Measurements from ENCODE around the gene LYRM1. TPM values are rescaled to one million over a fixed set of nuclear protein-coding genes. Genes with fewer than 3 reads are reported as not detected.
"Not testable (repeated sequence)": the region's sequence is repeated elsewhere in the genome, so short reads cannot be mapped to it uniquely, and the experiment has no call there.

The LYRM1 gene
- total RNA-seq, 4 donors from 2014 or later, result 30.6 to 67.3 (median 39.4) TPM

- 41 to 48% methylated on average over 4 of the region's 4 CpGs for WGBS, 2 donors
- H3K27me3 ChIP-seq, result no peaks in the 10 kb centered on the region
- H3K36me3 ChIP-seq, result peaks cover 0 to 46% (median 0%) of the 10 kb centered on the region in 3 donors
- H3K4me1 ChIP-seq, result peaks cover 3 to 61% (median 24%) of the 10 kb centered on the region in 4 donors
- no peak for DNase-seq (ENCODE audit: low spot score in 2 of 2)
- no peaks in the 10 kb centered on the region for H3K9me3 ChIP-seq
- peak overlapping the region in 3 of 4 donors; percentile 27 to 70 (median 48) for H3K27ac ChIP-seq
- TF ChIP-seq, protein P1, sequence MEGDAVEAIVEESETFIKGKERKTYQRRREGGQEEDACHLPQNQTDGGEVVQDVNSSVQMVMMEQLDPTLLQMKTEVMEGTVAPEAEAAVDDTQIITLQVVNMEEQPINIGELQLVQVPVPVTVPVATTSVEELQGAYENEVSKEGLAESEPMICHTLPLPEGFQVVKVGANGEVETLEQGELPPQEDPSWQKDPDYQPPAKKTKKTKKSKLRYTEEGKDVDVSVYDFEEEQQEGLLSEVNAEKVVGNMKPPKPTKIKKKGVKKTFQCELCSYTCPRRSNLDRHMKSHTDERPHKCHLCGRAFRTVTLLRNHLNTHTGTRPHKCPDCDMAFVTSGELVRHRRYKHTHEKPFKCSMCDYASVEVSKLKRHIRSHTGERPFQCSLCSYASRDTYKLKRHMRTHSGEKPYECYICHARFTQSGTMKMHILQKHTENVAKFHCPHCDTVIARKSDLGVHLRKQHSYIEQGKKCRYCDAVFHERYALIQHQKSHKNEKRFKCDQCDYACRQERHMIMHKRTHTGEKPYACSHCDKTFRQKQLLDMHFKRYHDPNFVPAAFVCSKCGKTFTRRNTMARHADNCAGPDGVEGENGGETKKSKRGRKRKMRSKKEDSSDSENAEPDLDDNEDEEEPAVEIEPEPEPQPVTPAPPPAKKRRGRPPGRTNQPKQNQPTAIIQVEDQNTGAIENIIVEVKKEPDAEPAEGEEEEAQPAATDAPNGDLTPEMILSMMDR (IDR thresholded peaks at IDR 0.05), result no peak
- TF ChIP-seq POLR2A (IDR thresholded peaks at IDR 0.05) (no peak), EP300 (IDR thresholded peaks at IDR 0.05) (no peak)
- H3K4me3 ChIP-seq, result no peak overlapping the region
These were observed 40.2 kb upstream of the LYRM1 start for GRCh38 chr16:20860361-20860760.

DNA sequence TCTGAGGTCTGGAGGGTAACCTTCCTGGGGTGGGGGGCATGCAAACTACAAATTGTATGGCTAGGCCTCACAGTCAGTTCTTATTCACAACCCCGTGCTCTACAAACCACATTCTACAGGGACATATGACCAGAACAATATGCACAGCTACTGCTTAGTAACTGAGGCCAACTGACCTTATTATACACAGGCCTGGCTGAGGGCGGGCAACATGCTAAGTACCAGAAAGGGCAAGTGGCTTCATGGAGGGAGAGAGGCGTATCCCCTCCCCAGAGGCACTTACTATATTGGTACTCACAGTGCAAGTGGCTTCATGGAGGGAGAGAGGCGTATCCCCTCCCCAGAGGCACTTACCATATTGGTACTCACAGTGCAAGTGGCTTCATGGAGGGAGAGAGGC lies 39.6 kb upstream of the LYRM1 start:
- H3K27me3 ChIP-seq; H3K4me3 ChIP-seq; H3K9me3 ChIP-seq; DNase-seq (ENCODE audit: low spot score in 2 of 2): not testable (repeated sequence)
- 68 to 79% methylated on average over 3 to 4 of the region's 4 CpGs for WGBS, 2 donors
- Histone ChIP-seq H3K27ac (peak overlapping the region in 2 of 4 donors; percentile 48 to 70), H3K4me1 (peaks cover 3 to 65% (median 29%) of the 10 kb centered on the region in 4 donors), H3K36me3 (peaks cover 0 to 42% (median 0%) of the 10 kb centered on the region in 3 donors)

DNA sequence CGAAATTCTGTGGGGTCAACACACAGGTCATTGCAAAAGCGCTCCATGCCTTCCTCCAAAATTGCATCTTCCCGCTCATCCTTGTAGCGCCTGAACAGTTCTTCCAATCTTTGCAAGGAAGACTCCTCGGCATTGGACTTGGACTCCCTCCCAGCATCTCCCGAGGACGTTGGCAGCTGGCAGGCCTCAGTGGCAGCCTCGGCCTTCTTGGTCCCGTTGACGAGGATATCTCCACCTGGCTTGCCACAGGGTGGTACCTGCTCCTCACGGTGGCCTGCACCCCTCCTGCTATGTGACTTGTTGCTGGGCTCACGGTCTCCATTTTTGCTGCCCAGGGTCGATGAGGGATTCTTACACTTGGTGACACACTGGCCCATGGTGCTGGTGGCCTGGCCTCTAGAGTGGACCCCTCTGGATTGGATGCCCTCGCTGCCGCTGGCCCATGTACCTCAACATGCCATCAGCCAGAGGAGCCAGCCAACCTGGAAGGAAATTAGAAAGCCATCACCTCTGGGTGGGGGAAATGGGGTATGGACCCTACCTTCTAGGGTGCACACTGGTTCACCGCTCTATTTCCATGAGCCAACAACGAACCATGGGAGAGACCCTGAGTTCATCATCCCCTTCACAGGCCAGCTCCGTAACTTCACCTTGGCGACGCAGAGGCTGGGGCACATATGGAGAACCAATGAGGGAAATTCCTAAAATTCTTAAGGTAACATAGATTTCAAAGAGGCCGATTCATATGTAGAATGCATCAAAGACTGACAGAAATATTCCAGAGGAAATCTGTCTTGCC lies 38.2 kb upstream of the LYRM1 start:
- H3K4me1 ChIP-seq, result peaks cover 3 to 68% (median 38%) of the 10 kb centered on the region in 4 donors
- 95 to 97% methylated on average over 21 of the region's 21 CpGs for WGBS, 2 donors

DNA sequence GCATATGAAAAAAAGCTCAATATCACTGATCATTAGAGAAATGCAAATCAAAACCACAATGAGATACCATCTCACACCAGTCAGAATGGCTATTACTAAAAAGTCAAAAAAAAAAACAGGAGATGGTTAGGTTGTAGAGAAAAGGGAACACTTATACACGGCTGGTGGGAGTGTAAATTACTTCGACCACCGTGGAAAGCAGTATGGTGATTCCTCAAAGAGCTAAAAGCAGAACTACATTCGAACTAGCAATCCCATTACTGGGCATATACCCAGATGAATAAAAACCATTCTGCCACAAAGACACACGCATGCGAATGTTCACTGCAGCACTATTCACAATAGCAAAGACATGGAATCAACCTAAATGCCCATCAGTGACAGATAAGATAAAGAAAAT lies 36.2 kb upstream of the LYRM1 start:
- H3K27ac ChIP-seq, result peak overlapping the region in 1 of 4 donors; percentile 90
- peaks cover 3 to 75% (median 52%) of the 10 kb centered on the region in 4 donors for H3K4me1 ChIP-seq
- not testable (repeated sequence) for H3K27me3 ChIP-seq; H3K9me3 ChIP-seq; DNase-seq (ENCODE audit: low spot score in 2 of 2); H3K4me3 ChIP-seq
- WGBS, 2 donors, result 90 to 95% methylated on average over 6 of the region's 6 CpGs
- peaks cover 0 to 32% (median 0%) of the 10 kb centered on the region in 3 donors for H3K36me3 ChIP-seq

More for the DNA sequence above, 38.2 kb upstream of the LYRM1 start:
- peaks cover 0 to 36% (median 0%) of the 10 kb centered on the region in 3 donors for H3K36me3 ChIP-seq
- peak overlapping the region in 1 of 4 donors; percentile 90 for H3K27ac ChIP-seq
- DNase-seq (ENCODE audit: low spot score in 2 of 2), result no peak
- H3K9me3 ChIP-seq, result no peaks in the 10 kb centered on the region
- no peak for TF ChIP-seq EP300 (IDR thresholded peaks at IDR 0.05)
- no peaks in the 10 kb centered on the region for H3K27me3 ChIP-seq
- no peak overlapping the region for H3K4me3 ChIP-seq

DNA sequence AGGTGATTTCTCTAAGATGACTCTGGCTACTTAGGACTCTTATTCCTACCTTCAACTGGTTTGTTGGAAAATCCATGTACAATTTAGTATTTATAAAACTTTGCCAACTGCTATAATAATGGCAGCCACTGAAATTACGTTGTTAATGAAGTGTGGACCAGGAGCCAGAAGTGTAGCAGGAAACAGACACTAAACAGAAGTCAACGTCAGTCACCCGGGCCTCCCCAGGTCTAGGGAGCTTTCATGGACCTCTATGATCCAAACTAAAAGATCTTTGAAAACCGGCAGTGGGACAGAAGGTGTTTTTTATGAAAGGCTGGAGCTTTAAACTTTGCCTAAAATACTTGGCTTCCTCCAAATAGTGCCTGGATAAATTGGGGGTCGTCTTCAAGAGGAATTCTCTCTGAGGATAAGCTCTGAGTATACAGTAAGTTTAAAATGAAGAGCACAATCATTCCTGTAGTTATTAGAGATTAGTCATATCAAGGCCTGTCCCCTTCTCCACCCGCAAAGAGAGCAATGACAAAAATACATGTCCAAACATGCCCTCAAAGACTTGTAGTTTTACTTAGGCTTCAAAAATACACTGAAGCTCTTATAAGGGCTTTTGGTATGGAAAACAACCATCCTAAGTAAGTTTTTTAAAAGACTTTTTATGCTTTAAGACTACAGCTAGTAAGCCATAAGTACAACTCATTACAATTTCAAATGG lies 35.0 kb upstream of the LYRM1 start:
- Histone ChIP-seq H3K36me3 (peaks cover 0 to 20% (median 0%) of the 10 kb centered on the region in 3 donors), H3K9me3 (no peaks in the 10 kb centered on the region), H3K27ac (peak overlapping the region; percentile 58 to 90 (median 83)), H3K4me3 (no peak overlapping the region), H3K27me3 (no peaks in the 10 kb centered on the region), H3K4me1 (peaks cover 0 to 75% (median 56%) of the 10 kb centered on the region in 4 donors)
- TF ChIP-seq, protein P1 (IDR thresholded peaks at IDR 0.05), result no peak
- no peak for TF ChIP-seq EP300 (IDR thresholded peaks at IDR 0.05)
- no peak for DNase-seq (ENCODE audit: low spot score in 2 of 2)
- WGBS, 2 donors, result 58 to 60% methylated on average over 6 of the region's 6 CpGs

GRCh38 chr16:20866145-20866772 lies 34.3 kb upstream of the LYRM1 start:
- H3K27ac ChIP-seq, result peak overlapping the region; percentile 58 to 90 (median 83)
- no peak overlapping the region for H3K4me3 ChIP-seq
- TF ChIP-seq, protein P1 (IDR thresholded peaks at IDR 0.05), result no peak
- peak in 1 of 2 donors; percentile 37 for TF ChIP-seq EP300 (IDR thresholded peaks at IDR 0.05)
- WGBS, 2 donors, result 47 to 59% methylated on average over 6 of the region's 6 CpGs
- H3K4me1 ChIP-seq, result peaks cover 0 to 75% (median 59%) of the 10 kb centered on the region in 4 donors
- H3K9me3 ChIP-seq, result no peaks in the 10 kb centered on the region
- no peaks in the 10 kb centered on the region for H3K27me3 ChIP-seq
- H3K36me3 ChIP-seq, result peaks cover 0 to 13% (median 0%) of the 10 kb centered on the region in 3 donors
- no peak for DNase-seq (ENCODE audit: low spot score in 2 of 2)

Measured in tibial nerve (tissue), 4 donors.